Stimulated activated CD8-positive, alpha-beta memory T cell treated with anti-CD3 and anti-CD28 coated beads, Interleukin-12 subunit alpha, Interleukin-12 subunit beta, amount 100 ng/mL, for 1 hour (primary cell): ENCODE measurements around the gene BRD7.

Source experiments
- DNase-seq: peaks from one replicate; pipeline ENCODE4 v3.0.0-alpha.2; 2020; ENCODE audit warnings: low read depth

Gene BRD7

DNA sequence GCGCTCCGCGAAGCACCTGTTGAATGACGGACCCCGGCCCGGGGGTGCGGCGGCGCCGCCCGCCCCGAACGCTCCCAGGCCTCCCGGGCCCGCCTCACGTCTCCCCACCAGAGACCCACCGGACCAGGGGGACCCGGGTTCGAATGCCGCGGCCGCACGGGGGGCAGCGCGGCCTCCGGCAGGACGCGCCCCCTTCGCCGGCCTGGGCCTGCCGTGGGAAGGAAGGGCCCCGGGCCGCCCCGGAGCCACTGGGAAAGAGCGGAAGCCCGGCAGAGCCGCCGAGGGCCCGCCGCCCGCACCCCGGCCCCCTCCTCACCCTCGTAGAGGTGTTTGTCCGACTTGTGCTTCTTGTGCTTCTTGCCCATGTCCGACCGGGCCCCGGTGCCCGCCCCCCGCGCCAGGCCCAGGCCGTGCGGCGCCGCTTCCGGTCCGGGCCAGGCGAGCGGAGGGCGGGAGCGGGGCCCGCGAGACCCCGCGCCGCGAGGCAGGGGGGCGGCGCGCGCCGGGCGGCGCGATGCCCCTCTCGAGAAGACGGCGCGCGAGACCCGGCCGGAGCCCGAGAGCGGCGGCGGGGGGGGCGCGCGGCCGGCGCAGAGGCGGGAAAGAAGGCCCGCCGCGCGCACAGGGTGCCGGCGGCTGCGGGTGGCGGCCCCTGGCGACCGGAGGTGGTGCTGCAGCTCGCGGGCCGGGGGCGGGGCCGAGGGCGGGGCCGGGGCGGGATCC, at the start of gene BRD7:
Gene BRD7 (minus strand): TSS at position 579 of the 723 bp plus-strand sequence. CDS start 214 bp downstream, at position 365.
- peak; percentile 47 for DNase-seq

DNA sequence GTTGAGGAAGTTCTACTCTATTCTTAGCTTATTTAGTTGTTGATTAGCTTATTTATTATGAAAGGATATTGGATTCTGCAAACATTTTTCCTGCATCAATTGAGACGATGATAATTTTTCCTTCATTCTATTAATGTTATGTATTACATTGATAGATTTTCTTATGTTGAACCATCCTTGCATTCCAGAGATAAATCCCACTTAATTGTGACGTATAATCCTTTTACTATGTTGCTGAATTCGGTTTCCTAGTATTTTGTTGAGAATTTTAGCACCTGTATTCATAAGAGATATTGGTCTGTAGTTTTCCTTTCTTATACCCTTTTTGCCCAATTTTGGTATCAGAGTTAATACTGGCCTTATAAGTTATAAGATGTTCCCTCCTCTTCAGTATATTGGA, 47.6 kb upstream of the BRD7 start:
- no peak for DNase-seq

DNA sequence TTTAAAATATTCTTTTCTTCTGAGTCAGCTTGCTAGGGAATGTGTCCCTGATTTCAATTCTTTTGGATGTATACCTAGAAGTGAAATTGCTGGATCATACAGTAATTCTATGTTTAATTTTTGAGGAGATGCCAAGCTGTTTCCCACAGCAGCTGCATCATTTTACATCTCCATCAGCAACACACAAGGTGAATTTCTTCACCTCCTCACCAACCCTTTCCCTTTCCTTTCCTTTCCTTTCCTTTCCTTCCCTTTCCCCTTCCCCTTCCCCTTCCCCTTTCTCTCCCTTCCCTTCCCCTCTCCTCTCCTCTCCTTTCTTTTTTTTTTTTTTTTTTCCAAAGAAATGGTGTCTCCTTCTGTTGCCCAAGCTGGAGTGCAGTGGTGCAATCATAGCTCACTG, 45.4 kb upstream of the BRD7 start:
- no peak for DNase-seq

DNA sequence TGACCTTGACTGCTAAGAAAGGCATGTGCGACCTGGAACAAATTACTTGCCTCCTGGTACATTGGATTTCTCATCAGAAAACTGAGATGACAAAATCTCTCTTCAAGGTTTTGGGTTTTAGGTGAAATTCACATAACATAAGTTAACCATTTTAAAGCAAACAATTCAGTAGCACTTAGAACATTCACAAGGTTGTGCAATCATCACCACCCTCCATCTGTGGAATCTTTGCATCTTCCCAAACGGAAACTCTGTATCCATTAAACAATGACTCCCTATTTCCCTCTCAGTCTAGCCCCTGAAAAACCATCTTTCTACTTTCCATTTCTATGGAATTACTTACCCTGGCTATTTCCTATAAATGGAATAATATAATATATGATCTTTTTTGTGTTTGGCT, 42.2 kb upstream of the BRD7 start:
- no peak for DNase-seq

DNA sequence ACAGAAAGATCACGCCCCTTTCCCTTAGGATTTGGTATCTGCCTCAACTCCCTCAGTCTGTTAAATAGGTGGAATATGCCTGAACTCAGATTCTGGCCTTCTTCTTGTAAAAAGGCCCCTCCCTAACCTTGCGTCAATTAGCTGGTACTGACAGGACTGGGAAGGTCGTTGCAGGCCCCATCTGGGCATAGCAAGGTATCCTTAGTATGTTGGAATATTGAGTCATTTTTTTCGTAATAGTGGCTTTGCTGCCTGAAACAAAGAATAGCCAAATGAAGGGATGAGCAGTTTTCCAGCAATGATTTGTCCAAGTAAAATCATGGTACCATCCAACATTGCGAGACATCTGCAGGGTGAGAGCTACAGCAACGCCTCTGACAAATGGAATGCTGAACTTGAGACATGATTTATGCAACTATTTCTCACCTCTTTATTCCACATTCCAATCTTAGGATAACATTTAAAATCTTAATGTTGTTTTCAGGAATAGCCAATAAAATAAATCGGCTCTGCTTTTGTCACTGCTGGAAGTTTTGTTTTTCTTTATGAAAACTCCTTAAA, 39.3 kb upstream of the BRD7 start:
- no peak for DNase-seq

DNA sequence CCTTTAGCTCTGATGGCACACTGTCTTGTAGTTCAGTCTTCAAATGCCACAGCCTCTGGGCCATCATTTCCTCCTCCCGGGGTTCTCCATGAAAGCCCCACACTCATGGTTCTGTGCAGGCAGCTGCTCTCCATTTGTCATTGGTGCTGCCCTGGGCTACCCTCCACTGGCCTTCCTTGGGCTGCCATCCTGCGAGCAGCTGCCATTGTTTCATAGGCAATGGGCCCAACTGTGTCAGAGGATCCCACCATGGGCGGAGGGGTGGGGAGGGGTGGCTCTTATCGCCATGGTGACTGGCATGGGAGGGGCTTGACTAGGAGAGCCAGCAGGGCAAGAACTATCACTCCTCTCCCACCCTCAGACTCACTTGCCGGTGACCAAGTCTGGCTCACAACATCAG, 38.6 kb upstream of the BRD7 start:
- DNase-seq = no peak

DNA sequence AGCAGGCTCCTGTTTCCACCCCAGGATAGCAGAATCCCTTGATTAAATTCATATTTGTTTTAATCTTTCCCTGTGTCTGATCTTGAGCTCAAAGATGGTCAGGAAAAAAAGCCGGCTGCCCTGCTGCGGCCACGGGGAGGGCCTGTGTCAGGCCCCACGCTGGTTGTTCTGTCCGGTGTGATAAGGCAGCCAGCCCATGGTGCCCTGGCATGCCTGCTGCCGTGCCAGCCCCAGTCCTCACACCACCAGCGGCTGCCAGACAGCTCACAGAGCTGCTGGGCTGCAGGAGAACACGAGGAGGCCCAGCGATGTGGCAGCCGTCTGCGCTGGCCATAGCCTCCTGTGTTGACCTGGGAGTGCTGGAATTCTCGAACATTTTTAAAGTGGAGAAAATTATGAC, 34.7 kb upstream of the BRD7 start:
- no peak for DNase-seq

DNA sequence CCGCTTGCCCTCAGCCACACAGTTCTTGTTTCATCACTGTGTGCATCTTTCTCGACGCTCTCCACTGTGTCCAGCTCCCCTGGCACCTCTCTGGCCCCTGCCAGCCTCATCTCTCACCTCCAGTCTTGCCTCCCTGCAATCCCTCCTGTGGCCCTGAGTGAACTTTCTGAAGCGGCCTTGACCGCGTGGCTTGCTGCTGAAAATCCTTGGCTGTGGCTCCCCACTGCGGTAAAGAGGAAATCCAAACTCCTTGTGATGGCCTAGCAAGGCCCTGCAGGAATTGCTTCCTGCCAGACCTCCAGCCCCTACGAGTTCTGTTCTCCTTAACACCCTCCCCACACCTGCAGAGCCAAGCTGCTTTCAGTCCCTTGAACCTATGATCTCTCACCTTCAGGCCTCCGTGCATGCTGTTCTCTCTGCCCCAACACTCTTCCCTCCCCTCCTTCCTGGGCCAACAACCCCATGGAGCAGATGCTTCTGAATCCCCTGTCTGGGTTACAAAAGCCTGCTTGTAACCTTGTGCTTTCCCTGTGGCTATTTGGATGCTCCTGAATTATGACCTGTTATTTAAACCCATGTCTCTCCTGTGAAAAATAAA, 33.6 kb upstream of the BRD7 start:
- DNase-seq = no peak

DNA sequence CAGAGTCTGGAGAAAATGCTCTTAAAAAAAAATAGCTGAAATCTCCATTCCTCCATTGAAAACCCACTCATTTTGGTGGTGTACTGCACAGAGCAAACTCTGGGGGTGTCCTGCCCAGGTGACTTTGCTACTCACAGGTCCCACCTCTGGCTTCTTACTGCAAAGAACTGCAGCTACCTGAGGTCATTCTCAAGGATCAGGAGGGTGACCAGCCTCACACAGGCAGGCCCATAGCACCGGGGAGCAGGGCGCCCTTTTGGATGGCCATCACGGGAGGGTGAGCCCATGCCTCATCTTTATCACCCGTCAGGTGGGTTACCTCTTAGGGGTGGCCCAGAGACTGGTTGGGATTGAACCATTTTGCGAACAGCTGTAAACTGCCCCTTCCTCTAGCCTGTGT, 32.6 kb upstream of the BRD7 start:
- DNase-seq = no peak

DNA sequence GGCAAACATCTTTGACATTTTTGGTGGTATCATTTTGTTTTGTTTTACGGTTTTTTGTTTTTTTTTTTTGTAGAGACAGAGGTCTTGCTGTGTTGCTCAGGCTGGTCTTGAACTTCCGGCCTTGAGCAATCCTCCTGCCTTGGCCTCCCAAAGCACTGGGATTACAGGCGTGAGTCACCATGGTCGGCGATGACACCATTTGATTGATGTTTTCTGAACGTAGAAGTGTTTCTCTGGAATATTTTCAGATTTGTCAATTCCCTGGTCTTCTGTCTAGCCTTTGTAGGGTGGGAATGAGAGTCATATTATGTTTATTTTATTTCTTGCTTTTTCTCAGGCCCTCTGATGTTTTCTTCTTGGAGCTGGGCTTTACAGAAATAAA, 32.2 kb upstream of the BRD7 start:
- DNase-seq = no peak

DNA sequence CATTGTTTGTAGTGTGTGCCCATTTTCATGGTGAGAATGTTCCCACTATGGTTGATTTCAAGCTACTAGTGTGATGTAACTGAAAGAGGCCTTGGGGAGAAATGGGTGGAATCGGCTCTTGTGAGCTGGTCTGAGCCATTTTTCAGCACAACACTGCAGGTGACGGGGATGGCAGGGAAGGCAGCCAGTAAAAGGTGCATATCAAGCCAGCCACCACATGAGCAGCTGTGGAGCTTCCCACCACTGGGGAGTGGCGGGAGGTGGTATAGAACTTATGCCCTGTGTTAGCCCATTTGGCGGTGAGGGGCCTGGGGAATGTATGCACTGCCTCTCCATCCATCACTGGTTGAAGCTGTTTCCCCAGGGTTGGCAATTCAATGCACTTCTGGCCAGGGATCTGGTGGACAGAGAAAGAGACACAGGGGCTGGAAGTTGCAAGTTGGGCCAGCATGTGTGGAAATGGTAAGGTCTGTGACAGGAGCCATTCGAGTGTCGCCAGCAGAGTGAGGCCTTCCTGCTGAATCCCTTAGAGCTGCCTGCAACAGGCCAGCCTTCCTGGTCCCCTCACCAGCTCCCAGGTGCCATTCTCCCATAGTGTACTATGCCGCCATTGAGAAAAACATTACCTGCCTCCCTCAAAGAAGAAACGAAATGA, 31.7 kb upstream of the BRD7 start:
- DNase-seq = no peak

DNA sequence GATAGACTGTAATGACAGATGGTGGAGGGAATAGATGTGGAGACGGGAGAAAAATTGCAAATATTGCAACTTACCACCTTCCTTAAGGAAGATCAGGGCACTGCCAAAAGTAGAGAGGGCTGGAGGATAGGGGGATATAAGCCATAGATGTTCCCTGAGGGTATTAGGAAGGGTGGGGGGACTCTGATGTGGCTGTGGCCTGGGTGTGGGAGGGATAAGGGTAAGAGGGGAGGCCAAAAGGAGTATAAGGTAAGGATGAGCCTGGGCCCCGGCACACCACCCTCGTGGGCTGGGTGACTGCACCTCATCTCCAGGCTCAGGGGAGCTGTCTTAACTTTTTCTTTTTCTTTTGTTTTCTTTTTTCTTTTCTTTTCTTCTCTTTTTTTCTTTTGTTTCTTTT, 30.6 kb upstream of the BRD7 start:
- DNase-seq = no peak

DNA sequence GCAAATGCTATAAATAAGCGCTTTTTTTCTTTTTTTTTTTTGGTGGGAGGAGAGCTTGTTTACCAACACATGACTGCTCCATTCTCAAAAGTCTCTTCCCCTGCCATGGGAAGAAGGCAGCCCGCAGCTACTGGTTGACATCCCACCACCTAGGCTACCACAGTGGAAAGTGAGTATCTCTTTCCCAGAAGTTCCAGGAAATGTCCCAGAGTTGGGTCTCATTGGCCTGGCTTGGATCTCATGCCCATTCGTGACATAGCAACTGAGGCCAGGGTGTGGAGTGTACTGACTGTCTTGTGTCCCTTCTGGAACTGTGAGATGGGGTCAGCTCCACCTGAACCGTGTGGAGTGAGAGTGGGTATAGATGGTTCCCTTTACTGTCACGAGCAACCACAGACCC, 29.5 kb upstream of the BRD7 start:
- DNase-seq = no peak

DNA sequence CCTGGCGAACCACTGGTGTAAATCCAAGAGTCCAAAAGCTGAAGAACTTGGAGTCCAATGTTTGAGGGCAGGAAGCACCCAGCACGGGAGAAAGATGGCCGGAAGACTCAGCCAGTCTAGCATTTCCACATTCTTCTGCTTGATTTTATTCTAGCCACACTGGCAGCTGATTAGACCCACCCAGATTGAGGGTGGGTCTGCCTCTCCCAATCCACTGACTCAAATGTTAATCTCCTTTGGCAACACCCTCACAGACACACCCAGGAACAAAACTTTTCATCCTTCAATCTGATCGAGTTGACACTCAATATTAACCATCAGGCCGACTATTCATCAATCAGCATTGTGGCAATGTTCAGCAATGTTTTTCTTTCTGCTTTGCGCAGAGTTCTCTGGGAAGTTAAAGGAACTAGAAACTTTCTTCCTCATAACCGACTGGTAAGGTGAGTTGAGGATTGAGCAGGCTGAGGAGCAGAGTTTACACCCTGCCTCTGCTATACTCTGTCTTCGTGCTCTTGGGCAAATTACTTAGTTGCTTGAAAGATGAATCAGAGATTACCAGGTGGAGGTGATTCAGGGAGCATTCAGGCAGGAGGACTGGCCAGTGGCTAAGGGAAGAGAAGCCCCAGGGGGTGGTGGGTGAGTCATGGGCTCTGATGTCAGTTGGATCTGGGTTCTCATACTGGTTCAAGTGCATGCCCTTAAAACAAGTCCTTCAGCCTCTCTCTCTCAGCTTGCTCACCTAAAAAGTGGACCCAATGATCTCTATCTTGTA, 28.2 kb upstream of the BRD7 start:
- no peak for DNase-seq

DNA sequence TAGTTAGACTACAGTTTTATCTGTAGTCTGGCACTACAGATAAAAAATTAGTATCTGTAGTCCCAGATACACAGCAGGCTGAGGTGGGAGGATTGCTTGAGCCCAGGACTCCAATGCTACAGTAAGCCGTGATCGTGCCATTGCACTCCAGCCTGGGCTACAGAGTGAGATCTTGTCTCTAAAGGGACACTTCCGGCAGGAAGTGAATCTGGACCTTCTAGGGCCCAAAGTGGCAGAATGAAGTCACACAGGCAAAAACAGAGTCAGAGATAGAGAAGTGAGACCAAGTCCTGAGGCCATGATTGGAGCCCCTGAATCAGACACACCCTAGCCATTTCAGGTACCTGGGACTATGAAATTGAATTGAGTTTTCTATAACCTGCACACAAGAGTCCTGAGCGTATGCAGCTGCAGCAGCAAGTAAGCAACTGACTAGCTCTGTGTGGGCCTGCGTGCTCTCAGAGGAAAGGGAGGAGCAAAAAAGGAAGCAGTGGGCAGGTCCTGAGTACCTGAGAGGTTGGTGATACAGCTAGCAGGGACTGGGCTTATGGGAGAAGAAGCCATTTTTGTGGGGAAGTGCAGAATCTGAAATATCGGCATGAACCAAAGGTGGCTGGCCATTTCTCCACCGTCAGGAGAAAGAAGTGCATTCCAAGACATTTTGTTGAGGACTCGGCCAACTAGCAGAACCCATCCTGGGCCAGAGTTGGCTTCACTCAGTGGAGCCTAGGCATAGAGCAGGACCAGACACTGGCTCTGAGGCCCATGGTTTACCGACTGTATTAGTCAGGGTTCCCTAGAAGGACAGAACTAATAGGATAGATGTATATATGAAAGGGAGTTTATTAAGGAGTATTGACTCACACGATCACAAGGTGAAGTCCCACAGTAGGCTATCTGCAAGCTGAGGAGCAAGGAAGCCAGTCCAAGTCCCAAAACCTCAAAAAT, 27.2 kb upstream of the BRD7 start:
- no peak for DNase-seq

DNA sequence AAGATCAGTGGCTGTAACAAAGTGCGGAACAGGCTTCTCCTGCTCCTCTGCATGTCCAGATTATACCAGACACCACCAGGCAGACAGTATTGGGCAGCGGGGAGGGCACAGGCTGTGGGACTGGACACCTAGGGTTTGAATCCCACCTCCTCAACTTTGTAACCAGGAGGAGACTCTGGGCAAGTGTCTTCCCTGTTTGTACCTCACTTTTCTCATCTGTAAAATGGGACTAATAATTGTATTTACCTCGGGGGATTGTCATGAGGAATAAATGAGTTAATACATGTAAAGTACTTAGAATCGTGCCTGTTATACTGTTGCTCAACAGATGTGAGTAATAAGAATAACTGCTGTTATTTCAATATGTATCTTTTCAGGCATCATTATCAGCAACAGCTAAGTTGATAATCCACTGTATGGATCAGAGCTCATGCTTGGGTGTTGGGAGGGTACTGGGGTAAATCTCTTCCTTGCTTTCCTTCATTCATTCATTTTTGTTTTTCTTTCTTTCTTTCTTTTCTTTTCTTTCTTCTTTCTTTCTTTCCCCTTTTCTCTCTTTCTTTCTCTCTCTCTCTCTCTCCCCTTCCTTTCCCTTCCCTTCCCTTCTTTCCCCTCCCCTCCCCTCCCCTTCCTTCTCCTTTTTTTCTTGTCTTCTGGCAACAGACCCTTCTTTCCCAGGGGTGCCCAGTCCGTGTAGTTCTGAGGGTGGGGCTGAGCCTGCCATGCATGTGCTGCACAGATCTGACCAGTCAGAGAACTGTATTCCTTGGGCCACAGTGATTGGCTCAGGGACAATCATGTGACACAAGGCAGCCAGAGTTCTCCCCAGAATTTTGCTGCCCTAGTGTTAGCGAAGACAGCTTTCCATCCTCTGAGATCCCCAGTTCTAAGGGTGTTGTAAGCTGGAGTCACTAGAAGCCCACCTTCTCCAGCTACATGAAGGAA, 25.3 kb upstream of the BRD7 start:
- DNase-seq = no peak

DNA sequence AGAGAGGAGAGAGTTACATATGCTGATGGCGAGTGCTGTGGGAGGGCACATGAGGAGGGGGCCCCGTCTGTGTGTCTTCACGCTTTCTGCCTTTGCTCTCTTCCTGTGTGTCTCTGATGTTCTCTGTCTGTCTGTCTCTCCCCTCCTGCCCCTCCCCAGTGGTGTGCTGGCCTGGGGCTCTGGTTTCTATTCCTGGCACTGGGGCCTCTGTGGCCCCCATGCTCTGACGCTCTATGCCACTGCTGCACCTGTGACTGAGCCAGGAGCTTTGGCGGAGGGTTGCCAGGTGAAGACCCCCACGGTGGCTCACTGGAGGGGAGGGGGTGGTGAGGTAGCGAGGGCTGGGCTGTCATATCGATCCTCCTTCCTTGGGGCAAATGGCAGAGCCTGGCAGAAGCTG, 24.6 kb upstream of the BRD7 start:
- no peak for DNase-seq

DNA sequence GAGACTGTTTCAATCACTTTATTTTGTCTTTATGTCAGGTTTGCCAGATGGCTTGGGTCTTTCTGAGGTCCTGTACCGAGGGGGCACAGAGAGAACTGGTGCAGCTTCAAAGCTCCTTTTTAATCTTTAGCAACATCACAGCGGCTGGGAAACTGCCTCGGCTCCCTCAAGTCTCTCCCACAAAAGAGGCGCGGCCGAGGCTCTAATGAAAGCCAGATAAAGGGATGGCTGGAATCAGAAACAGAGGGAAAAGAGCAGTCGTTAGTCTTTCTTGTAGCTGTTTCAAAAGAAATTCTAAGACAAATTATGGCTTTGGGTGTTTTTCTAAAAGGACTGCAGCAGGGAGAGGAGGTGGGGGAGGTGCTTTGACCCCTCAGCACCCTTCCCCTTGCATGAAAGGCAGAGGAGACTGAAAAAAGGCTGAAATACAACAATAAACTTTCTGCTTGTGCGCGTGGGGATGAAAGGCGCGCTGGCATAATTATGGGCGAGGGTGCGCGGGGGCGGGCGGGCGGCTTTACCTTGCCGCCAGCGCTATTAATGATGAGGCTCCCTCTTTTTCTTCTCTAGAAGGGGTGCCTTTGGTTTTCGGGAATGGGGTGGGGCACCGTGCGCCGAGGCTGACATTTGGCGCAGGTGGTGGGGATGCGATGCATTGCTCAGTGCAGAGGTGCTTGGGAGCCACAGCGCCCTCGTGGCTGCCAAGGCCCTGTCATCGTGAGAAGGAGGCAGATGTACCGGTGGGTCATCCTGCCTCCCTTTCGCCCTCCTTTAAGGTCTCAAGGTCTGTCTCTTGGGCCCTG, 22.3 kb upstream of the BRD7 start:
- DNase-seq = no peak

DNA sequence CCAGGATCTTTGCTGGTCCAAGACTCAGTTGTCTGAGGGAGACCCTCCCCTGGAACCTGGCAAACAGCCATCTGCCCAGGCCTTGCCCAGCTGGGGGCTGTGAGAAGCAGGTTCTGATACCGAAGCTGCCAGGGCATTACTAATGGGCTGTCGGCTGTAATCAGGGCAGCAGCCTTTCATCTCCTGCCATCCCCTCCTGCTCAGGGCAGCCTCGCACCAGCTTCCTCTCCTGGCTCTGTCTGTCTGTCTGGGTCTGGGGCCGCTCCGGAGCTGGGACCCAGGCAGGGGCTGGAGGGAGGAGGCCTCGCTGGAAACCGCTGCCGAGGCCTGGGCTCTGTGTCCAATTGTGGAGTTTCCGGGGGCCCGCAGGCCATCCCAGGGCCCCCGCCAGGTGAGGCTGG, 21.6 kb upstream of the BRD7 start:
- DNase-seq = no peak
